Endothelial cell of hepatic sinusoid (primary cell): ENCODE data around the gene ITPKA.

Source experiments
- in situ Hi-C: cut with HindIII; loops from 2 replicates; pipeline ENCODE4 v1.10.0; 2017; ENCODE audit warnings: low sequenced_read_pairs

ITPKA gene

DNA sequence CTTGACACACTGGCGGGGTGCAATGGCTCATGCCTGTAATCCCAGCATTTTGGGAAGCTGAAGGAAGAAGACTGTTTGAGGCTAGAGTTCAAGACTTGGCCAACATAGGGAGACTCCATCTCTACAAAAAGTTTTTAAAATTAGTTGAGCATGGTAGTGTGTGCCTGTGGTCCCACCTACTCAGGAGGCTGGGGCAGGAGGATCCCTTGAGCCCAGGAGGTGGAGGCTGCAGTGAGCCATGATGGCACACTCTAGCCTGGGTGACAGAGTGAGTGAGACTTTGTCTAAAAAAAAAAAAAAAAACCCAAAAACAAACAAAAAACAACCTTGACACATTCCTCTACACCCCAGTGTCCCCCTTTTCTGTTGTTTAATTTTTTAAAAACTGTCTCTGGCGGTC lies 4.0 kb upstream of the ITPKA start:
- in situ Hi-C loops = no loop called here

DNA sequence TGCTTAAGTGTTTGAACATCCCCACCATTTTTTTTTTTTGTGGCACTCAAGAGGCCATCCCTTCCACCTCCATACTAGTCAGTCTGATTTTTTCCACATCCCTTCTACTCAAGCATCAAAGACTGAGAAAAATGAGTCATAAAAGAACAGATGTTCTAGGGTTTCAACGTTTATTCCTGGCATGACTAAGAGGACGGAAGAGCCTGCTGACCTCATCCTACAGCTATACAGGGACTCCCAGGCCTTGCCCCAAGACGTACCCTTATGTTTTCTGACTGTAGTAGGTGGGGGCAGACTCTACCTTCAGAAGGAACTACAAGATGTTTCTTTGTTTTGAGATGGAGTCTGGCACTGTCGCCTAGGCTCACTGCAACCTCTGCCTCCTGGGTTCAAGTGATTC lies 3.3 kb upstream of the ITPKA start:
- in situ Hi-C loops = no loop called here

DNA sequence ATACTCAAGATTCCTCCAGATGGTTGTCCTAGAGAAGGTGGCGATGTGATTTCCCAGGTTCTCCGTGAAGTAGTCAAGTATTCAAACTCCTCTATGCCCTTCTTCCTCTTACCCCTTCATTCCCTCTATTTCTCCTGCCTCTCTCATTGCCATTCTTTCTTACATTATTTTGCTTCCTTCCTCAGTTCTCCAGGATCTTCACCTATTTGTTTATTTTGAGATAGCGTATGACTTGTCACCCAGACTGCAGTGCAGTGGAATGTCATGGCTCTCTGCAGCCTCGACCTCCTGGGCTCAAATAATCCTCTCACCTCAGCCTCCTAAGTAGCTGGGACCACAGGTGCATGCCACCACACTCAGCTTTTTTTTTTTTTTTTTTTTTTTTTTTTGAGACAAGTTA lies 1.8 kb upstream of the ITPKA start:
- in situ Hi-C loops = no loop called here

DNA sequence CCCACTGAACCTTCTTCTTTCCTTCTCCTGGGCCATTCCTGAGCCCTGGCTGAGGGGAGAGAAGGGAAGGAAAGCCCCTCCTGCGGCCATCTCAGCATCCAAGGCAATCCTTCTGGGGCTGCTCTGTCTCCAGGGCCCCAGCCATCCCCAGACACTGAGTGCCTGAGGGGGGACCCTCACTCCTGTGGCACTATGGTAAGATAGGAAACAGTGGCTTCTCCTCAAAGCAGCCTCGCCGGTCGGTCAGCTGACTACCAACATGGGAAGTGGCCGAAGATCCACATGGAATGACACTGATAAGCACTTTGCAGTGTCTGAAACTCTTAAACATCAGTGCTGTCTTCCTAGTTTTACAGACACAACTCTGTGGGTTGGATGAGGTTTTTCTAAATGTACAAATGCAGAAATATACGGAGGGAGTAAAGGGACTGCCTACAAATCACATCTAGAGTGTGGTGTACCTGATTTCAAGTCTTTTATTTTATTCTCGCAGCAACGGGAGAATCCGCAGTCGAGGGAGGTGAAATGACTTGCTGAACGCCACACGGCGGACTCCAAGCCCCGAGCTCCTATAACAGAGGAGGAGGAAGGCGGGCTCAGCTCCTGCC lies 973 bp upstream of the ITPKA start:
- in situ Hi-C loops = no loop called here

DNA sequence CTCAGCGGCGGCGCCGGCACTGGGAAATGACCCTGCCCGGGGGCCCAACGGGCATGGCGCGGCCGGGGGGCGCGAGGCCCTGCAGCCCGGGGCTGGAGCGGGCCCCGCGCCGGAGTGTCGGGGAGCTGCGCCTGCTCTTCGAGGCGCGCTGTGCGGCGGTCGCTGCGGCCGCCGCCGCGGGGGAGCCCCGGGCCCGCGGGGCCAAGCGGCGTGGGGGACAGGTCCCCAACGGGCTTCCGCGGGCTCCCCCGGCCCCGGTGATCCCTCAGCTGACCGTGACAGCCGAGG lies 172 bp downstream of the ITPKA start:
- in situ Hi-C loops = no loop called here

DNA sequence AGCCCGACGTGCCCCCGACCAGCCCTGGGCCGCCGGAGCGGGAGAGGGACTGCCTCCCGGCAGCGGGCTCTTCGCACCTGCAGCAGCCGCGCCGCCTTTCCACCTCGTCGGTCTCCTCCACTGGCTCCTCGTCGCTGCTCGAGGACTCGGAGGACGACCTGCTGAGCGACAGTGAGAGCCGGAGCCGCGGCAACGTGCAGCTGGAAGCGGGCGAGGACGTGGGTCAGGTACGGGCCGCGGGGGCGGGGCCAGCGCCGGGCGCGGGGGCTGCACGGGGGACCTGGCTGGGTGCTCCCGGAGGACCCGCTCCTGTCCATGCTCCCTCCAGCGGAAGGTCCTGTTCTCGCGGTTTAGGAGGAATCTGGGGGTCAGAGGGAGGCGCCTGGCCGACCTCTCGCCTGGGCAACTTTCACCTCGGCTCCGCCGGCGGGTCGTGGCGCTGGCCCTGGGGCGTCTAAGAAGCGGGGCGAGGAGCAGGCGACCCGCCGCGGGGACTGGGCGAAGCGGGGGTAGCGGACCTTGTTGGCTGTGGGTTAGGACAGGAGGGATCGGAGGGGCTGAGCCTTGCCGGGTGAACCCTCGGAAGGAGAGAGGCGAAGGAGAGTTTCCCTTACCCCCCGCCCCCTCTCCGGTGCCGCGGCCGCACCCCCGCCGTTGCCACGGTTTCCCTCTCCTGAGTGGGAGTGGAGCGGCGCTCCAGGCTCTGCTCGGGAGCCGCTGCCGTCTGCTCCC lies 682 bp downstream of the ITPKA start:
- in situ Hi-C loops = no loop called here

DNA sequence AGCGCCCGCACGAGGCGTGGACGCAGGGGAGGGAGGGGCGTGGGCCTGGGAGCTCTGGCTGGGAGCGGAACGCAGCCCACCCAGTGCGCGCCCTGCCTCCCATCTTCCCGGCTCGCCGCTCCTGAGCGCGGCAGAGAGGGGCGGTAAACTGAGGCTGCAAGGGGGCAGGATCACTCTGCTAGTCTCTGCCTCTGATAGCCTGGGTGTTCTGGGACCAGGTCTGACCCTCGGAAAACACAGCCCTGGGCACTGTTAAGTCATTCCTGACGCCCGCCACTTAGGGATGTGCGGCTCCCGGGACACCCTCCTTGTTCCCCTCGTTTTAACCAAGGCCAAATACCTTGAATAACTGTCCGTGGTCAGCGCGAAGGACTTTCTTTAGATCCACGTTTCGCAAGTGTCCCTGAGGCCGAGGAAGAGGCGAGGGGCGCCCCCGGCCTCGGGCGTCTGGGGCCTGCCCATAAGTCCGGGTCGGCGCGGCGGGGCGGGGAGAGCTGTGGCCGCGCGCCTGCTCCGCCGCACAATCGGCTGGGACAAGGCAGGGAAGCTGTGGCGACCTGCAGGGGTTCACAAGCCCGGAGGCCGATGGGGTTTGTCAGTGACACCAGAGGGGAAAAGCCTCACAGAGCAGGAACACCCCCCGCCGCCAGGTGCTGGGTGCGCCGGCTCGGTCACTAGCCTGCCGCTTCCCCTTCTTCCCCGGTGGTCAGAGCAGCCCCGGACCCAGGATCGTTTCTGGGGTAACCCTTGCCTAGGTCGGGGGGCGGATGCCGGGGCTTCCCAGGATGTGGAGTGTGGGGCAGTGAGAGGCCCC lies 1.5 kb downstream of the ITPKA start:
- in situ Hi-C loops = no loop called here

DNA sequence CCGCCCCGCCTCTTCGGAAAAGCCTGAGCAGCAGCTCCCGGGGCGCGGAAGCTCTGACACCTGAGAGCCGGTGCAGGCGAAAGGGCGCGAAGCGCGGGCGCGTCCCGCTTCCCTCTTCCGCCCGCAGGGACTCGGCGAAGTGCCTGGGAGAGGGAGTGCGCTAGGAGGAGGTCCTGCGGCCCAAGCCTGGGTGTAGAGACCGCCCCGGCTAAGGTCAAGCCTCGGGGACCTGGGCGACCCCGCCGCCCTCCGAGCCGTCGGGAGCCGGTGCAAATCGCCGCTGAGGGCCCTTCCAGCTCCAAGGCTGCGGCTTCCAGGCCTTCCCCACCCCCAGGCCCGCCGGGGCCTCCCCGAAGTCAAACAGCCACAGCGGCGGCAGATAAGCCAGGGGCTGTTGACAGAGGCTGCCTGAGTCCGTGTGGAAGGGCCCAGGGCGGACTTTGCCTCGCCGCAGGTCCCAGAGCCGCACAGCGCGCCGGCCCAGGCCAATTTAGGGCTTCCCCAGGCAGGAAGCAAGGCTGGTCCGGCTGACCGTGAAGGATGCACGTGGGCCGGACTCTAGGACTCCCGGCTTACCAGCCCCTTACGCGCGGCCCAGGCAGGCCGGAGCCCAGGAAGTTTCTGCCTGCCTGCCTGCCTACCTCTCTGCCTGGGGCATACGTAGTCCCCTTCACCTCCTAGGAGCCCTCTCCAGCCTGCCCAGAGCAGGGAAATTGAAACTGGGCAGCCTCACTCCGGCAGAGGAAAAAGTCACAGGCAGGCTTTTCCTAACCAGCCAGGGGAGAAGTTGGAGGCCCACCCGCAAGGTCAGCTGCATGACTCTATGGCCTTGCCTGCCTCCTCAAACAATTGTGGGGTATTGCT lies 2.3 kb downstream of the ITPKA start:
- in situ Hi-C loops = no loop called here

DNA sequence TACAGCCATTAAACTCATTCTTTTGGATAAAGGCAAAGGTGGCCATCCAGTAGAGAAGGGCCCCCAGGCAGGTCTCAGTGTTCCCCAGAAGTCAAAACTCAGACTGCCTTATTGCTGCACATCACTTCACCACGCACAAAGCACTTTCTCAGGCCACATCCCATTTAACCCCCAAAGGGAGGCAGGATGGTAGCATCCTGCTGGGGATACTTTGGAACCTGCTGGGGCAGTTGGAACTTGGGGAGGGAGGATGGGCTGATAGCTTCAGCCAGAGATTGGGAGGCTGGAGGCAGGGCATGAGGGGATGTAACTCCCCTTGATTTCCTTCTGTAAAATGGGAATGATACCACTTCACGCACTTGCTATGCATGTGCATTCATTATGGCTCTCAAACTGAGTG lies 5.0 kb downstream of the ITPKA start:
- in situ Hi-C loops = no loop called here

DNA sequence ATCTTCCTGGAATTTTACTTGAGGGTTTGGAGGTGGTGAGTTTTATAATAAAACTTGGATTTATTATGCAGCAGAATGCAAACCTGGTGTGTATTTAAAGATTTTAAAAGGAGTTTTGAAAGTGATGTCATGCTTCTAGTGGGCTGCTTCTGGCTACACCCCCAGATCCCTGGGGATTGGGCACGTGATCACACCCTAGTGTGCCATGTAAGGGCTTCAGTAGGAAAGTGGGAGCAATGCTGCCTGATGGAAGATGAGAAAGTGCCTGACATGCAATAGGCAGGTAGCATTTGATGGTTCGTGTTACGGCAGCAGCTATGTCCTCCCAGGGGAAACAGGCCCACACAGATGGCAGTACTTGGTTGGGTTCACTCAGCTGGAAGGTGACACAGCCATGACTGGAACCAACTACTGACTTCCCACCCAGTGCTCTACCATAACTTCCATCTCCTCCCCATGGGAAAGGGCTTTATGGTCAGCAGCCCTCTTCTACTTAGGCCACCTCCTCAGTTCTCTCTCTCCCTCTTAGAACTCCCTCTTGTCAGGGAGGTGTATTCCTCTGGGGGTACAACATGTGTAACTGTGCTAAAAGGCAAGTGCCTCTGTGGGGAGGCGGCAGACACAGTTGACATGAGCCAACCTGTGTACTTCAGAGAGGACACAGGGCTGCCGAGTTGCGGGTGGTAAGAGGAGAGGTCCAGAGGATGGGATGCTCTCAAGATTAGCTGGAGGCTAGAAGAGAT lies 5.6 kb downstream of the ITPKA start:
- in situ Hi-C loops = no loop called here

DNA sequence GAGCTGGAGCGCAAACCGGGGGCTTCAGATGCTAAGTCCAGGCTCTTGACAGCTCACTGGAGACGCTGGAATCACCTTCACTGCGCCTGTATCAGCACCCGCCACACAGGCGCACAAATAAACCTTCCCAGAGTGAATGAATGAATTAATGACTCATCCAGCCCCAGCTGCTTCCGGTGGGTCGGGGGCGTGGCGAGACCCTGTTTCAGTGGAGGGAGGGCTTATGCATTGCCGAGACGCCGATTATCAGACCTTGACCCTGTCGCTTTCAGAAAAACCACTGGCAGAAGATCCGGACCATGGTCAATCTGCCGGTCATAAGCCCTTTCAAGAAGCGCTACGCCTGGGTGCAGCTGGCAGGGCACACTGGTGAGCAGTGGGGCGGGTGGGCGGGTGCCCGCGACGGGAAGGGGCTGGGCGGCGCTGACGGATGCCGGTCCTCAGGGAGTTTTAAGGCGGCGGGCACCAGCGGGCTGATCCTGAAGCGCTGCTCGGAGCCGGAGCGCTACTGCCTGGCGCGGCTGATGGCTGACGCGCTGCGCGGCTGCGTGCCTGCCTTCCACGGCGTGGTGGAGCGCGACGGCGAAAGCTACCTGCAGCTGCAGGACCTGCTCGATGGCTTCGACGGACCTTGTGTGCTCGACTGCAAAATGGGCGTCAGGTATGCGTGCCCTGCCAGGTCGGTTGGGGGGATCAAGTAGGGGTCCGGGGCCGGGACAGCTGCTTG lies 7.7 kb downstream of the ITPKA start:
- in situ Hi-C loops = no loop called here

DNA sequence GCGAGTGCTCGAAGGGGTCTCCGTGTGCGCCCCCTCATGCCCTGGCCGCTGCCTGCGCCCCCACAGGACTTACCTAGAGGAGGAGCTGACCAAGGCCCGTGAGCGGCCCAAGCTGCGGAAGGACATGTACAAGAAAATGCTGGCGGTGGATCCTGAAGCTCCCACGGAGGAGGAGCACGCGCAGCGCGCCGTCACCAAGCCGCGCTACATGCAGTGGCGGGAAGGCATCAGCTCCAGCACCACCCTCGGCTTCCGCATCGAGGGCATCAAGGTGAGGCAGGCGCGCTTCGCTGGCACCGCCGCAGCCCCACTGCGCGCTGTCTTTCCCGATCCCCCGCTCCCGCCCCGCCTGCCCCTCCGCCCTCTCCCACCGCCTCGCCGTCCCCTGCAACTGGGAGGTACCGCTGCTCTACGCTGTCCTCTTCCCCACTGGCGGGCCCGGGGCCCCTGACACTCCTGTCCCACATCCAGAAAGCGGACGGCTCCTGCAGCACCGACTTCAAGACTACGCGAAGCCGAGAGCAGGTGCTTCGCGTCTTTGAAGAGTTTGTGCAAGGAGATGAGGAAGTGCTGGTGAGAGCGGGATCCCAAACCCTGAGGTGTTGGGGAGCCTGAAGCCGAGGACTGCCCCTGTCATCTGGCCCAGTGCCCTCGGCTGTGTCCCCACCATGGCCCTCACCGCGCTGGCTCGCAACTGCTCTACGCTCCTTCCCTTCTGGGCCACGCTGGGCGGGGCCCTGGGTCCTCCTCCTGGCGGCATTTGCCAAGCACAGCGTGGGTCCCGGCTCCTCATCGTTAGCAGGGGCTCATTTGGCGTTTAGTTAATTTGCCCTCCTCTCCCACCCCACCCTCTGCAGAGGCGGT lies 8.5 kb downstream of the ITPKA start:
- in situ Hi-C loops = no loop called here

DNA sequence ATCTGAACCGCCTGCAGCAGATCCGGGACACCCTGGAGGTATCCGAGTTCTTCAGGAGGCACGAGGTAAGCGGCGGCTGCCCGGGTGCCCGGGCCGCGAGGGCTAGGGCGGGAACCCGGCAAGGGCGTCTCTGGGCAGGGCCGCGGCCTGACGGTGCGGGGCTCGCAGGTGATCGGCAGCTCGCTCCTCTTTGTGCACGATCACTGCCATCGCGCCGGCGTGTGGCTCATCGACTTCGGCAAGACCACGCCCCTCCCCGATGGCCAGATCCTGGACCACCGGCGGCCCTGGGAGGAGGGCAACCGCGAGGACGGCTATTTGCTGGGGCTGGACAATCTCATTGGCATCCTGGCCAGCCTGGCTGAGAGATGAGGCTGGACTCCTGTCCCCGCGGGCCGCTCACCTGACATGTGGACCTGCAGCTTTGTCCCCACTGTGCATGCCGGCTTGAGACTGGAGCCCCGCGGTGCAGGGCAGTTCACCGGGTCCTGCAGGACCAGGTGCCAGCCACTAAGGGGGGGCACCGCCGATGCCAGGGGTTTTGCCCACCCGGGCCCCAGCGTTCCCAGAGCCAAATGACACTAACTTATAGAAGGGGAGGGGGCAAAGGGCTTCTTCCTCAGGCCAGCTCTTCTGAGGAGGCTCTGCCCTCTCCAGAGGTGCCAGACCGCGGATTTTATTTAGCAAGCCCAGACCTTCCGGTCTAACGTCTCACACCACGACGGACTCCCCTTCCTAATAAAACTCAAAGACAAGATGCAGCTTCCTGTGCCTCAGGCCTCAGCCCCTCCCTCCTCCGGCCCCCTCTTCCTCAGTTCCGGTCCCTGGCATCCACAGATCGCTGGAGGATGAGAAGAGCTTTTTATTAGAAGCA lies 9.4 kb downstream of the ITPKA start:
- in situ Hi-C loops = no loop called here

DNA sequence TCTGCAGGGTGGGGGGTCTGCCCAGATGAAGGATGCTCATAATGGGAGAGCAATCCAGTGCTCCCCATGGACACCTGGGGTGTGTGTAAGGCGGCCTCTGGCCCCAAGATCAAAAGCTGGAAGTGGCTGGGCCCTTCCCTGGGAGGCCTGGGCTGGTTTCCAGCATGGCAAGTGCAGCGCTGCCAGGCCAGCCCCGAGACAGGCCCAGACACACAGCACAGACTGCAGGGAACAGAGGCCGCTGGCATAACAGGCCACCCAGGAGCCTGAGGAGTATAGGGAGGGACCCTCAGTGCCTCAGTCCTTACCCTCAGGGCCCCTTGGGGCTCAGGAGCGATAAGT lies 10.0 kb downstream of the ITPKA start:
- in situ Hi-C loops = no loop called here

DNA sequence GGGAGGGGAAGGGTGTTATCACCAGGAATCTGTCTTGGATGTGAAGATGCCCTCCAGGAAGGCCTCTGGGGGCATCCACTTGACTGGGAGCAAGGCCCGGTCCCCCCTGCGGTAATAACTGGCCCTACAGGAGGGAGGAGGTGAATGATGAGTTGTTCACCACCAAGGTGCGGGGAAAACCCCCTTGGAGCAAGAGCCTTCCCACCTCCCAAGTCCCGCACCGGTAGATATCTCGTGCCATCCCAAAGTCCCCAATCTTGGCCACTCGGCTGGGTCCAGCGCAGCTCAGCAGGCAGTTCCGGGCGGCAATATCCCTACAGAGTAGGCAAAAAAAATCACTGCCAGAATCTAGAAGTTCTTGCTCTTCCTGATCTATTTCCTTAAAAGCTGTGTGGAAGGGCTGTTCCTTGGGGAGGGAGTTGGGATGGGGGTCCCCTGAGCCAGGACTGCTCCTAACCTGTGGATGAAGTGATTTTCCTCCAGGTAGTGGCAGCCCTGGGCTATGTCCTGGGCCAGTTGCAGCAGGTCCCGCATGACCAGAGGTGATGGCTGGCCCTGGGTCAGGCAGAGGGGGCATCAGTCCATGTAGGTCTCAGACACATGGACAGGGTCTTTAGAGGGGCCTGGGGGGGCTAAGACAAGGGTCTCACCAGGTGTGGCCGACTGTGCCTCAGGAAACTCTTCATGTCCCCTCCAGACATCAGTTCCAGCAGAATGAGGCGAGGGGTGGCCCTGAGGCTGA lies 11.2 kb downstream of the ITPKA start:
- in situ Hi-C loops = no loop called here

DNA sequence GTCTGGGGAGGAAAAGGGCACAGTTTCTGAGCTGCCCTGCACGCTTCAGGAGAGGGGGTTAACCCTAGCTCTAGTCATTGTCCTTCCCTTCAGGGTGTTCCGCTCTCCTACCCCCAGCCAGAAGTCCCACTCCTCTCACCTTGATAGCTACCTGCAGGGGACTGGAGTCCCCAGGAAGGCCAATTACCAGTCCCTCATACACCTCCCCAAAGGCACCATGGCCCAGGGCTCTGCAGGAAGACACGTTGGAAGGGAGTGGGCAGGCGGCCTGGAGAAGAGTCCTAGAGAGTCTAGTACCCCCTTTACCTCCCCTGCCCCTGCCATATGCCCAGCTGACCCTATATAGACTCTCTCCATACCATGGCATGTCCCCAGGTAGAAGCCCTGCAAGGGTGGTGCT lies 12.1 kb downstream of the ITPKA start:
- in situ Hi-C loops = no loop called here

DNA sequence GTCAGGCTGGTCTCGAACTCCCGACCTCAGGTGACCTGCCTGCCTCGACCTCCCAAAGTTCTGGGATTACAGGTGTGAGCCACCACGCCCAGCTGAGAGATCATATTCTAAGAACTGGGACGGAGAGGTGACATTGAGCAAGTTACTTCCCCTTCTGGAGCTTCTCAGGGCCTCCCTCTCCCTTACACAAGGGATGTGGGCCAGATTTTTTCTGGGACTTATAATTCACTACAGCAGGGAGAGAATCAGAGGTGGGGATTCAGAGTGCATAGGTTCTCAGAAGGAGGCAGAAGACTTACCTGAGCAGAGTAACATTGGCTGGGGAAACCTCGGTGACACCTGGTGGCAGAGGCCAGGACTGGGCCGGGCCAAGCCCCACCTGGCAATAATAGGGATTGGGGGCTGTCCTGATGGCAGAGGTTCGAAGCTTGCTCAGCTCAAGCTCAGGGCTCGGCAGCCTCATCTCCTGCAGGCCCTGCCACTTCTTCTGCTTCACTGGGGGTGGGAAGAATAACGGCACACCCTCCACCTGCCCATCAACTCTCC lies 13.2 kb downstream of the ITPKA start:
- in situ Hi-C loops = no loop called here
